ENCODE results near the gene CACNA1F.

Gene CACNA1F

DNA sequence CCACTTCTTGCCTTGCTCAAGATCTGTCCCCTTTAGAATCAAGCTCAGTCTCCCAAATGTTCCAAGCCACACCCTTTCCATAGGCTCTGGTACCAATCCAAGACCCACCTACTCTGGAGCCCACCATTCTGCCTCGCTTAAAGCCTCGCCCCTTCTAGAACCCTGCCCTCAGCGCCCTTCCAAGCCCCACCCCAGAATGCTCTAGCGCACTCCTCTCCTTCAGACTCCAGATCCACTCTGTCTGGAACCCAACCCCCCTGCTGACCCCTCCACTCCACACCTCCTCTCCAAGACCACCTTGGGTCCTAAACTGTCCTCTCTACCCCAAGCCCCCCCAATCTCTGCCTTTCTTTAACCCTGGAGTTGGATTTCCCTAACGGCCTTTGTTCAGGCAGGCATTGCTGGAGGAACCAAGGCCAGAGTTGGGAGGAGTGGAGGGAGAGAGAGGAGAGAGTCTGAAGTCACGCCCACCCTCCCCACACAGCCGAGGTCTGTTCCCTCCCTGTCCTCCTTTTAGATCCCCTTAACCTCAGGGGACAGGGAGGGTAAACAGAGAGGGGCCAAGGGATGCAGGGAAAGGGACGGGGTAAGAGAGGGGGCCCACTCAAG, 44.6 kb downstream of the CACNA1F start:
- Histone ChIP-seq H2AFZ (ENCODE audit: low read length, unreplicated experiment) (no peak overlapping the region), H3K79me2 (ENCODE audit: control insufficient read depth, insufficient read depth, low read length, unreplicated experiment) (peaks cover 6% of the 10 kb centered on the region), H3K27me3 (ENCODE audit: insufficient read depth, low read length) (no peaks in the 10 kb centered on the region), H3K36me3 (ENCODE audit: insufficient read depth, low read length) (no peaks in the 10 kb centered on the region), H3K27ac (ENCODE audit: low read depth, low read length) (no peak overlapping the region), H3K4me3 (ENCODE audit: low read depth, low read length) (no peak overlapping the region), H3K4me1 (ENCODE audit: control insufficient read depth, insufficient read depth, low read length, unreplicated experiment) (peaks cover 7% of the 10 kb centered on the region)

DNA sequence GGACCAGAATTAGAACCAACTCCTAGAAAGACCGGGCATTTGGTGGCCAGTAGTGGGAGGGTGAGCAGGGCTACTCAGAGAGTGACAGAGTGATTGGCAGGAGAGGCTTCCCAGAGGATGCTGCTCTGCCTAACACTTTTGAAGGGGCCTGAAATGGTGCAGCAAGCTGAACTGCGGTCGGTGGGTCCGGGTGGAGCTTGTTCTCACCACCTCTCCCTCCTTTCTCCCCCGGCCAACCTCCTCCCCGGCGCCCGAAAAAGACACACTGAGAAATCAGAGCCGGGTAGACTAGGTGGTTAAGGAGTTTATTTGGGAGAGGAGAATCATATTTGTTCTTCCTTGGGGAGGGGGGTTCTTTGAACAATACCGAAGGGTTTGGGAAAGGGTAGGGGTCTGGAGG, 45.6 kb downstream of the CACNA1F start:
- Histone ChIP-seq H3K36me3 (ENCODE audit: insufficient read depth, low read length) (no peaks in the 10 kb centered on the region), H3K27ac (ENCODE audit: low read depth, low read length) (no peak overlapping the region), H3K27me3 (ENCODE audit: insufficient read depth, low read length) (no peaks in the 10 kb centered on the region), H2AFZ (ENCODE audit: low read length, unreplicated experiment) (no peak overlapping the region), H3K79me2 (ENCODE audit: control insufficient read depth, insufficient read depth, low read length, unreplicated experiment) (peaks cover 6% of the 10 kb centered on the region), H3K4me1 (ENCODE audit: control insufficient read depth, insufficient read depth, low read length, unreplicated experiment) (peaks cover 7% of the 10 kb centered on the region), H3K4me3 (ENCODE audit: low read depth, low read length) (no peak overlapping the region)

DNA sequence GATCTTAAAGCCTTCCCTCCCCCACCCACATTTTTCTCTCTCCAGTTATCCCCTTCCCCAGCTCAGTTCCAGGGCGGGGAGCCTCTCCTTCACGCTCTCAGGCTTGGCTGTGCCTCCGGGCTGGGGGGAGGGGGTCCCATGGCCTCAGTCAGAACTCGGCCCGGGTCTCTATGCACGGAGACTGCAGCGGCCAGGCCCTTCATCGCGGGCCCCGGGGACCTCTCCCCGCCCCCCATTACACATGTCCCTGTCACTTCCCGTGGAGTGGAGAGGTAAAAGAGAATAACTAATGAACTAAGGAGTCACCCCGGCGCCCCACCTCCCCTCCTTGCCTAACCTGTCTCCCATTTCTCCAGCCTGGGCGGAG, 46.1 kb downstream of the CACNA1F start:
- H2AFZ ChIP-seq (ENCODE audit: low read length, unreplicated experiment): no peak overlapping the region
- H3K36me3 ChIP-seq (ENCODE audit: insufficient read depth, low read length): no peaks in the 10 kb centered on the region
- peaks cover 7% of the 10 kb centered on the region for H3K4me1 ChIP-seq (ENCODE audit: control insufficient read depth, insufficient read depth, low read length, unreplicated experiment)
- H3K4me3 ChIP-seq (ENCODE audit: low read depth, low read length): no peak overlapping the region
- no peak overlapping the region for H3K27ac ChIP-seq (ENCODE audit: low read depth, low read length)
- peaks cover 6% of the 10 kb centered on the region for H3K79me2 ChIP-seq (ENCODE audit: control insufficient read depth, insufficient read depth, low read length, unreplicated experiment)
- H3K27me3 ChIP-seq (ENCODE audit: insufficient read depth, low read length): no peaks in the 10 kb centered on the region

DNA sequence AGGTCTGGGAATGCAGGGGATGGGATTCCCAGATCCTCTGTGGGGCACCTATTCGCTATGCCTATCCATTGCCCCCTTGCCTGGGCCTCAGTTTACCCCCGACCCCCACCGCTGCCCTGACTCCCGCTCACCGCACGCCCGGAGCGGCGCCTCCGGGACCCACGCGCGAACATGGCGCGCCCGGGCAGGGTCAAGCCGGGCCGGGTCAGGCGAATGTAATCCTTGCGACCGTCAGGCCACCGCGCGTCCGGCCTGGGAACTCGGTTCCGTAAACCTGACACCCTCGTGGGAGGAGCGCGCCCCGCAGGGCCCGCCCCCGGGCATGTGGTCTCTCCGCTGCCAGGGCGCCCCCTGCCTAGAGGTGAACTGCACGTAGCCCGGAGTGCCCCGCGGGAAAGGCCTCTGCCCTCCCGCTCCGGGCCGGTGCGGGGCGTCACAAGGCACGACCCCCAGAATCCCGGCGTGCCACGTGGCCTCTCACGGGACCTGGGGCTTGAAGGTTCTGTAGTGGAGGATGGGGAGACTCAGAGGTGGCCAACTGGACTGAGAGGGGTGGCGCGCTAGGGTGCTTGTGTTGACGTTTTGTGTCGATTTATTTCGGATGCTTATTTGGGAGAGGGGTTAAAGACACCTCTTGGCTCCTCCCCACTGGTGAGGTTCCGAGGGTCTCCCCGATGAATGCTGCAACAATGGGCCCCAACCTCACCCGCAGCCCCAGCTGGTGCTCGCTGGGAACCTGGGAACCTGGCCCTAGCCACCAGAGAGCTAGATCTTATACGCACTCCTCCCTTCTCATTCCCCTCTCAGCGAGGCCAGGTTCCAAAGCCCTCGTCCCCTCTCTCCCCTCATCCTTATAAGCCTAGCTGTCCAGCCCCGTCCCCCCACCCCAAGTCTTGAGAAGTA, 46.8 kb downstream of the CACNA1F start, which contains the start of gene PRICKLE3:
Gene PRICKLE3 (minus strand): TSS at position 249 of the 903 bp plus-strand sequence. CDS start 76 bp downstream, at position 173.
- H3K4me1 ChIP-seq (ENCODE audit: control insufficient read depth, insufficient read depth, low read length, unreplicated experiment): peaks cover 7% of the 10 kb centered on the region
- no peak within 1 kb of the TSS for H2AFZ ChIP-seq (ENCODE audit: low read length, unreplicated experiment)
- peaks cover 6% of the 10 kb centered on the region for H3K79me2 ChIP-seq (ENCODE audit: control insufficient read depth, insufficient read depth, low read length, unreplicated experiment)
- no peaks in the 10 kb centered on the region for H3K27me3 ChIP-seq (ENCODE audit: insufficient read depth, low read length)
- H3K36me3 ChIP-seq (ENCODE audit: insufficient read depth, low read length): no peaks in the 10 kb centered on the region
- peak within 1 kb of the TSS; percentile 38; the same call in 1 of the 2 replicates for H3K27ac ChIP-seq (ENCODE audit: low read depth, low read length)
- peak within 1 kb of the TSS; percentile 88 for H3K4me3 ChIP-seq (ENCODE audit: low read depth, low read length)

DNA sequence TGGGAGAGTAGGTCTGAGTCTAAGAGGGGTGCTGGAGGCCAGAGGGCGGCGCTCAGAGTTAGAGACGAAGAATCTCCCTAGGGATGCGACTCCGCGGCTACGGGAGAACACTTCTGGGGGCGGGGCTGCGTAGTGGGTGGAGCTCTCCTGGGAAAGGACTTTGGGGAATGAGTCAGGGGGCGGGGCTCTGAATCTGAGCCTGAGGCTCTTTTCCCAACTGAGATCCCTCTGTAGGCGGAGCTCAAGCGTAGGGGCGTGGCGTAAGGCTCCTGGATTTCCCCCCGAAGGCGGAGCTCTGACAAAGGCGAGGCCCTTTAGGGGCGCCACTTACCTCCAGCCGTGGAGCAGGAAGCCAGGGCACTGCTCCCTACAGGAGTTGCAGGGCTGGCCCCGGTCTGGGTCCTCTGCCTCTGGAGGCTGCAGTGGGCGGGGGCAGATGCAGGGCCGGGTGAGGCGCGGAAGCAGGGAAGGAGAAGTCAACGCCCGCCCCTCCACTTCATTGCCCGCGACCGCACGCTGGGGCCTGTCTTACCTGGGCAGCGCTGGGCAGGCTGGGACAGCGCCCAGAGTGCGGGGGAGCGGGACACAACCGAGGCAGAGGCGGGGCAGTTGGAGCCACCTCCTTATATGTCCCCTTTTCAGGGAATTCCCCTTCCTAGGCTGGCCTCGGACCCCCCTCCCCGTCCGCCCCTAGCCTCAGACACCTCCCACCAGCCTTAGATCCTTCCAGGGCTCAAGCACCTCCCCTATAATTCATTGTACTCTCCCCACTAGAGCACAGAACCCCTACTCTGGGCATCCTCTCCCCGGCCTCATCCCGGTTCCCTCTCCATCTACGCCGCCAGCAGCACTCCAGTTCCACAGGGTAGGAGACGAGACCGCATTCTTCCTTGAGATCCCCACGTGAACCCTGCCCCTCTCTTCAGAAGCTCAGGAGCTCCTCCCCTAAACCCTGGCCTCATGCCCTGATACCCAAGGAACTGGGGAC, 48.6 kb downstream of the CACNA1F start:
- Histone ChIP-seq H3K4me3 (ENCODE audit: low read depth, low read length) (peak overlapping the region; percentile 88), H3K4me1 (ENCODE audit: control insufficient read depth, insufficient read depth, low read length, unreplicated experiment) (peaks cover 7% of the 10 kb centered on the region), H3K79me2 (ENCODE audit: control insufficient read depth, insufficient read depth, low read length, unreplicated experiment) (peaks cover 6% of the 10 kb centered on the region), H3K27ac (ENCODE audit: low read depth, low read length) (no peak overlapping the region), H3K27me3 (ENCODE audit: insufficient read depth, low read length) (no peaks in the 10 kb centered on the region), H3K36me3 (ENCODE audit: insufficient read depth, low read length) (no peaks in the 10 kb centered on the region), H2AFZ (ENCODE audit: low read length, unreplicated experiment) (no peak overlapping the region)

DNA sequence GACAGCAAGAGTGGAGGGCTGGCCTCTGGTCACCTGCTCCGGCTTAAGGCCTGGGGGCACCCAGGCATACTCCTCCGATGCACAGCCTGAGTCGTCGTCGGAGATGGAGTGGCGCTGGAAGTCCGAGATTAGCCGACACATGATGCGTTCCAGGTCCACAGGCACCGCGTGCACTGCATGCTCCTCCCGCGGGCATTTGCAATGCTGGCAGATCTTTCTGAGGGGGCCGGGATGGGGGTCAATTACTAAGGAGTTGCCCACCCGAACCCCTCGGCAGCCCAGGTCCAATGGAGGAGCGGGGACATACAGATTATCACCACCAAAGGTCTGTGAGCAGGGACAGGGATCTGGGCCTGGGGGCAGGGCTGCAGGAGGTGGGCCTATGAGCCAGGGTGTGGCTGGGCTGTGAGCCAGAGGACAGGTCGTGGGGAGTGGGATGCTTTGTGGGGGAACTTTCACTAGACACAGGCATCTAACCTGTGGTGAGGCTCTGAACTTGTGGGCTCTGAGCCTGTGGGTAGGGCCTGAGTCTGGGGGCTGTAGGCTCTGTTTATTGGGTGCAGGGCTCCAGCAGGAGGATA, 49.3 kb downstream of the CACNA1F start:
- Histone ChIP-seq H3K27me3 (ENCODE audit: insufficient read depth, low read length) (no peaks in the 10 kb centered on the region), H3K4me1 (ENCODE audit: control insufficient read depth, insufficient read depth, low read length, unreplicated experiment) (peaks cover 3% of the 10 kb centered on the region), H3K4me3 (ENCODE audit: low read depth, low read length) (peak overlapping the region; percentile 38), H3K27ac (ENCODE audit: low read depth, low read length) (no peak overlapping the region), H2AFZ (ENCODE audit: low read length, unreplicated experiment) (no peak overlapping the region), H3K79me2 (ENCODE audit: control insufficient read depth, insufficient read depth, low read length, unreplicated experiment) (peaks cover 6% of the 10 kb centered on the region), H3K36me3 (ENCODE audit: insufficient read depth, low read length) (no peaks in the 10 kb centered on the region)

DNA sequence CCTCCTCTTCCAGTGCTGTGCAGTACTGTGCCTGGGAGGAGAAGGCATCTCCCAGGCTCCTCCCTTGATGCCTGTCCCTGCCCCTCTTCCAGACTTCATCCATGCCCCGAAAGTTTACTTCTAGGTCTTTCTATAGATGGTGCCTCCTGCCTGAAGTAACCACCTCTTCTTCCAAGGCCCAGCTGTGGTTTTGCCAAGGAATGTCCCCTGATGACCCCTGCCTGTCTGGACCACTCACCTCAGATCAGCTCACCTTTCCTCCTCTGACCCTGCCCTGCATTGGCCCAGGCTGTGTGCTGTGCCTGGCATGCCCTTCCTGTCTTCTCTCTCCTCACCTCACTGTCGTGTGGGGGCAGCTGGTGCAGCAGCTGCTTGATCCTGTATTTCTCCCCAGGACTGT, 53.8 kb downstream of the CACNA1F start:
- no peak overlapping the region for H3K4me3 ChIP-seq (ENCODE audit: low read depth, low read length)
- H3K27me3 ChIP-seq (ENCODE audit: insufficient read depth, low read length): no peaks in the 10 kb centered on the region
- H2AFZ ChIP-seq (ENCODE audit: low read length, unreplicated experiment): no peak overlapping the region
- no peaks in the 10 kb centered on the region for H3K36me3 ChIP-seq (ENCODE audit: insufficient read depth, low read length)
- no peak overlapping the region for H3K27ac ChIP-seq (ENCODE audit: low read depth, low read length)
- H3K79me2 ChIP-seq (ENCODE audit: control insufficient read depth, insufficient read depth, low read length, unreplicated experiment): no peaks in the 10 kb centered on the region
- no peaks in the 10 kb centered on the region for H3K4me1 ChIP-seq (ENCODE audit: control insufficient read depth, insufficient read depth, low read length, unreplicated experiment)

DNA sequence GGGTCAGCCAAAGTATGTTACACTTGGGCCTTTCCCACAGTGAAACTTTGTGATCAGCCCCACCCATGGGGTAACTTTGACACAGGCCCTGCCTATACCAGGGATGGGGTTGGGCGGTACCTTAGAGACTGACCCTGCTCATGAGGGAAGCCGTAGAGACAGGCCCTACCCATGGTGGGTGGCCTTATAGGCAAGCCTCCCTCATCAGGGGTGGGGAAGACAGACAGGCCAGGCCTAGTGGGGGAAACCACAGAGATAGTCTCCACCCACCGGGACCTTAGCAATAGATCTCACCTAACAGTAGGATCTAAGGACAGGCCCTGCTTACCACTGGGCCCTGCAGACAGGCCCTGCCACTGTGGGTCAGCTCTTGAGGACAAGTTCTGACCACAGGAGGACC, 54.6 kb downstream of the CACNA1F start:
- Histone ChIP-seq H3K4me3 (ENCODE audit: low read depth, low read length) (no peak overlapping the region), H3K27me3 (ENCODE audit: insufficient read depth, low read length) (no peaks in the 10 kb centered on the region), H3K36me3 (ENCODE audit: insufficient read depth, low read length) (no peaks in the 10 kb centered on the region), H3K27ac (ENCODE audit: low read depth, low read length) (no peak overlapping the region), H2AFZ (ENCODE audit: low read length, unreplicated experiment) (no peak overlapping the region), H3K79me2 (ENCODE audit: control insufficient read depth, insufficient read depth, low read length, unreplicated experiment) (peaks cover 2% of the 10 kb centered on the region), H3K4me1 (ENCODE audit: control insufficient read depth, insufficient read depth, low read length, unreplicated experiment) (peaks cover under 1% of the 10 kb centered on the region)

DNA sequence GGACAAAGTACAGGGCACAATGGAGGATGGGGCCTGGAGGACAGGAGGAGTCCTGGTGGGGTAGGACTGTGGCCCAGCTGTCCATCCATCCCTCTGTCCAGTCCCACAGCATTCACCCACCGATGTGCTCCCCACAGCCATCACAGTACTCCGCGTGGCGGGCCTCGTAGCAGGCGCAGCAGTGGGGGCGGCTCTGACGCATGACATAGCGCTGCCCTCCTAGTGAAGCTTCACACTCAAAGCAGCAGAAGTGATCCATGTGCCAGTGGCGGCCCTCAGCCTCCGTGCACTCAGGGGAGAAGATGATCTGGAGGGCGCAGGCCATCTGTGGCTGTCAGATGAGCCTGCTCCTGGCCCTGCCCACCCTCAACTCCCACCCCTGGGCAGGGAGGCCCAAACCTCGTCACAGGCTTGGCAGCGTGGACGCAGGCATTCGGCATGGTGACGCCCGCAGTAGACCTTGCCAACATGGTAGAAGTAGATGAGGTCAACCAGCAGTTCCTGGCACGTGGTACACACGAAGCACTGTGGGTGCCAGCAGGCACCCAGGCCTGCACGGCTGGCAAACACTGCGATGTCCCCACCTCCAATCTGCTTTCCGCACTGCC, 55.2 kb downstream of the CACNA1F start:
- Histone ChIP-seq H2AFZ (ENCODE audit: low read length, unreplicated experiment) (no peak overlapping the region), H3K79me2 (ENCODE audit: control insufficient read depth, insufficient read depth, low read length, unreplicated experiment) (peaks cover 7% of the 10 kb centered on the region), H3K4me1 (ENCODE audit: control insufficient read depth, insufficient read depth, low read length, unreplicated experiment) (peaks cover 6% of the 10 kb centered on the region), H3K27ac (ENCODE audit: low read depth, low read length) (no peak overlapping the region), H3K36me3 (ENCODE audit: insufficient read depth, low read length) (no peaks in the 10 kb centered on the region), H3K27me3 (ENCODE audit: insufficient read depth, low read length) (no peaks in the 10 kb centered on the region), H3K4me3 (ENCODE audit: low read depth, low read length) (no peak overlapping the region)
